GM21515 (cell line): ENCODE data around the gene ZNF579.

Experiments used
- ATAC-seq: cut with Tn5 transposase; IDR thresholded peaks from one replicate; pipeline ENCODE4 v1.9.1; 2021; ENCODE audit not compliant: unreplicated experiment

ZNF579 gene

DNA sequence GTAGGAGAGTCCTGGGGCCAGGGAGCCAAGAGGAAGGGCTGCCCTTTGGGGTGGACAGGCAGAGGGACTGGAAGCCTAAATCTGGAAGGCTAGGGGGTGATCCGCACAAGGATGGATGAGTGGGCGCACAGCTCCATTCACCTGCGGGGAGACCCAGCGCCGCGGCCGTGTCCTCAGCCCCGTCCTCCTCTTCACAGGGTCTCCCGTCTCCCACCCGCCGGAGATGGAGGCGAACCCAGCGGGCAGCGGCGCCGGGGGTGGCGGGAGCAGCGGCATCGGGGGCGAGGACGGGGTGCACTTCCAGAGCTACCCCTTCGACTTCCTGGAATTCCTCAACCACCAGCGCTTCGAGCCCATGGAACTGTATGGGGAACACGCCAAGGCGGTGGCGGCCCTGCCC is 32.7 kb upstream of the ZNF579 start:
- ATAC-seq, result no peak

- no peak for ATAC-seq
Observed at GRCh38 chr19:55611983-55612645, 31.5 kb upstream of the ZNF579 start.

DNA sequence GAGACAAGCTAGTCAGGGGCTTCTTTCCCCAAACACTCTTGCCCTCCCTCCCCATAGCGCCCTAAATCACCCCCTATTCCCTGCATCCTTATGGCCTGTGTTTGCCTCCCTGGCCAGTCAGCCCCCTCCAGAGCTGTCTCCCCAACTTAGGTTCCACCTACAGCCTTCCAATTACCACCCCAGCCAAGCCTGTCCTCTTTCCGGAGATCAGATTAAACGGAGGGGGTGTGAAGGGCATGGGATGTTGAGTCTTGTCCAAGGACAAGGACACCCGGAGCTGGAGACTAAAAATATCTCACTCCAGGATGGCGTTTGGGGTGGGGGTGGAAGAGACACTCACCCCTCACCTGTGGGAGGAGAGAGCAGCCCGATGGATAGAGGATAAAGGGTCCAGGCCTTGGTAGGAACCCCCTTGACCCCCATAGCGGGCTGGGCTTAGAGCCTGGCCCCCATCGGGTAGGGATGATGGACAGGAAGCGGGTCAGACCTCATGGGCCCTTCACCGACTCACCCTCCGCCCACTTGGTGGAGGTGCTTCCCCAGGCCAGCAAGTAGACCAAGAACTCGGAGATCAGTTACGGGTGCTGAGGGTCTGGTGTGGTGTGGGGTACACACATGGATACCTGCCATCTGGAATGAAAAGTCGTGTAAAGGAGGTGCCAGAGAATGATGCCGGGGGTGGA is 30.8 kb upstream of the ZNF579 start:
- ATAC-seq, result no peak

DNA sequence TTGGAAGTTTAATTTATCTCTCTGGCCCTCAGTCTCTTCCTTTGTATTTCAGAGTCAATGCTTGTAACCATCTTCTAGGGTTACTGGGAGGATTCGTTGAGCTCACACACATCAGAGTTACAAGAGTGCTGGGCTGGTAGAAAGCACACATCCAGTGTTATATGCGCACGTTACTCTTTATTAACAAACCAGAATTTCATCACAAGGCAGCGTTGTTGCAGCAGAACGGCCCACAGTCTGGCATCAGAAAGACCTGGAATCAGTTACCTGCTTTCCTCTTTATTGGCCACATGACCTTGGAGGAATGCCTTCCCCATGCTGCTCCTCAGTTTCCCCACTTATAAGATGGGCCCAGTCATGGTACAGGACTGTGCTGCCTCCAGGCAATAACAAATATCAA is 28.7 kb upstream of the ZNF579 start:
- ATAC-seq, result no peak

- no peak for ATAC-seq
Observed at GRCh38 chr19:55606817-55607216, 26.2 kb upstream of the ZNF579 start.

GRCh38 chr19:55606471-55606787 is 25.8 kb upstream of the ZNF579 start:
- no peak for ATAC-seq

DNA sequence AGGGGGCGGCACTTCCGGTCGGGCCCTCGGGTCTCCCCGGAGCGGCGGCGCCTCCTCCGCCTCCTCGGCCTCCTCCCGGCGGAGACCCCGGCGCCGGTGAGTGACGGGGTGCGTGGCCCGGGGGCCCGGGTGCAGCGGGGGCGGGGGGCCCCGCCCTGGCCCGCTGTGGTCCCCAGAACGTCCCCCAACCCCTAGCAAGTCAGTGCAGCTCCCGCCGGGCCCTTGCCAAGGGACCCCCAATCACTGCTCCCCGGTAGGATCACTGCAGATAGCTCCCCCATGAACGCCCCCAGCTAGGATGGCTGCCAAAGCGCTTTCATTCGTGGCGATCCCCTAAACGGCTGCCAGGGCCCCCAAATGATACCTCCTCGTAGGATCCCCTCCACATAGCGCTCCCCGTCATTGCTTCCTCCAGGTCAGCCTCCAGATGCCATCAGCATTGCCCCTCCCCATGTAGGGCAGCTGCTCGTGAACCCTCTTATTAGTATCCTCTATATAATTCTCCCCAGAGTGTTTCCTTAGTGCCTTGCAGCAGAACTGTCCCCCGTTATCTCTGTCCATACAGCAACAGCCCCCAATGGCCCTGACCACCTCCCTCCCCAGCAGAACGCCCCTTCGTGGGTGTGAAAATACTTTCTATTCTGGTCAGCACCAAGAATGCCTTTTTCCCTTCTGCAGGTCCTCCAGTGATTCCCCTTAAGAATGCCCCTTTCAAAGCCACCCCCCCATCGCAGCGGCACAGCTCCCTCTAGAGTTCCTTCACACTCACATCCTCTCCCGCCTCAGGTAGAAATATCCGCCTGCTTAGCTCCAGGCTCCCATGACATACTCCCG is 25.2 kb upstream of the ZNF579 start, which contains the start of gene ZNF865:
Gene ZNF865 (plus strand): TSS at position 11 of the 834 bp plus-strand sequence. CDS start 7,972 bp downstream, outside the sequence.
- ATAC-seq, result peak; percentile 33

DNA sequence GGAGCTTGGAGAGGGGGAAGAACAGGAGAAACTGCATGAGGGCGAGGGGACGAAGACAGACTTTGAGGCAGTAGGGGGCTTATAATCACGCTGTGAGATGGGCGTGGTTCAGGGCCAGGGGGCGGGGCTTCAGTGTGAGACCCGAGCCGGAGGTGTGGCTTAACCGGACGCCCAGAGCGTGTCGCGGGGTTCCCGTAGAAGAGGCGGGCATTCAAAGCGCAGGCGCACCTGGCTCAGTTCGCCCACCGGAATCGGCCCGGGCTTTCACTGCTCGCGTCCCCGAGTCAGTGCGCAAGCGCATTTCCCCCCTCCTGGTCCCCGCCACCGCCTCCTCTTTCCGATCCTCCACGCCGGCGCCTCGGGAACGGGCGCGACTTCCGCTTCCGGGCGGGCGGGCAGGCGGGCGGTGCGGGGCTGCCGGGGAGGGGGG is 24.6 kb upstream of the ZNF579 start:
- ATAC-seq, result peak; percentile 58

DNA sequence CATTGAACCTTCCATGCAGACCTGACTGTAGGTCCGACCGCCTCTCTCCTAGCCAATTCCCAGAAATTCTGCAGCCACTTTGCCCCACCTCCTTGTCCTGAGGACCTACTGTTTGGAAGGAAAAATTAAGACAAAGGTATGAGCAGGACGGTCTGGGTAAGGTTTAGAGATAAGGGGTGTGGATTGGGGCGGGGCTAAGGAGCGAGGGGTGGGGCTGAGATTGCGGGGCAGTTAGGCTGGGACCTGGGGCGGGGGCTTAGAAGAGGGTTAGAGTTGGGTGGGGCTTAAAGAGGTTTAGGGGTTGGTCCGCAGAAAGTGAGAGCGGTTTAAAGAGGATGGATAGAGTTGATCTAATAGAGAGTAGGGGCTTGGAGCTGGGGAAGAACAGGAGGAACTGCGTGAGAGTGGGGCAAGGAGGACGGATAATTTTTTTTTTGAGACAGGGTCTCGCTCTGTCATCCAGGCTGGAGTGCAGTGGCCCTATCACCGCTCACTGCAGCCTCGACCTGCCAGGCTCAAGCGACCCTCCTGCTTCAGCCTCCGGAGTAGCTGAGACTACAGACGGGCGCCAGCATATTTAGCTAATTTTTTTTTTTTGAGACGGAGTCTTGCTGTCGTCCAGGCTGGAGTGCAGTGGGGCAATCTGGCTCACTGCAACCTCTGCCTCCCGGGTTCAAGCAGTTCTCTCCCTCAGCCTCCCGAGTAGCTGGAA is 23.1 kb upstream of the ZNF579 start:
- no peak for ATAC-seq

GRCh38 chr19:55603115-55603514 is 22.5 kb upstream of the ZNF579 start:
- no peak for ATAC-seq

DNA sequence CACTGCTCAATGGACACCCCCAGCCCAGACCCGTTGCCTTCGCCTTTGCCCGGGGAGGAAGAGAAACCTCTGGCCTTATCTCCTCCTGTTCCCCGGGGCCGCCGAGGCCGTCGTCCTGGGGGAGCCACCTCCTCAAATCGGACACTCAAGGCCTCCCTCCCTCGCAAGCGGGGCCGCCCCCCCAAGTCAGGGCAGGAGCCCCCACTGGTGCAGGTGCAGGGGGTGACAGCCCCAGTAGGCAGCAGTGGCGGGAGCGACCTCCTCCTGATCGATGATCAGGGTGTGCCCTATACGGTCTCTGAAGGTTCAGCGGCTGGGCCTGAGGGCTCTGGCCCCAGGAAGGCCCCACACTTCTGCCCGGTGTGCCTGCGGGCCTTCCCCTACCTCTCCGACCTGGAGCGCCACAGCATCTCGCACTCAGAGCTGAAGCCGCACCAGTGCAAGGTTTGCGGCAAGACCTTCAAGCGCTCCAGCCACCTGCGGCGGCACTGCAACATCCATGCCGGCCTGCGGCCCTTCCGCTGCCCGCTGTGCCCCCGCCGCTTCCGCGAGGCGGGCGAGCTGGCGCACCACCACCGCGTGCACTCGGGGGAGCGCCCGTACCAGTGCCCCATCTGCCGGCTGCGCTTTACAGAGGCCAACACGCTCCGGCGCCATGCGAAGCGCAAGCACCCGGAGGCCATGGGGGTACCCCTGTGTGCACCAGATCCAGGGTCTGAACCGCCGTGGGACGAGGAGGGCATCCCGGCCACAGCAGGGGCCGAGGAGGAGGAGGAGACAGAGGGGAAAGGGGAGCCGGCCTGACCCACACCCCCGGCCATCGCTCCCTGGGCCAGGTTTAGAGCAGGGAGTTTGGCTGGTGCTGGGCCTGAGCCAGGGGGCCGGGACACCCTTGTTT is 21.7 kb upstream of the ZNF579 start:
- ATAC-seq, result no peak

- no peak for ATAC-seq
Observed at GRCh38 chr19:55601084-55601483, 20.4 kb upstream of the ZNF579 start.

DNA sequence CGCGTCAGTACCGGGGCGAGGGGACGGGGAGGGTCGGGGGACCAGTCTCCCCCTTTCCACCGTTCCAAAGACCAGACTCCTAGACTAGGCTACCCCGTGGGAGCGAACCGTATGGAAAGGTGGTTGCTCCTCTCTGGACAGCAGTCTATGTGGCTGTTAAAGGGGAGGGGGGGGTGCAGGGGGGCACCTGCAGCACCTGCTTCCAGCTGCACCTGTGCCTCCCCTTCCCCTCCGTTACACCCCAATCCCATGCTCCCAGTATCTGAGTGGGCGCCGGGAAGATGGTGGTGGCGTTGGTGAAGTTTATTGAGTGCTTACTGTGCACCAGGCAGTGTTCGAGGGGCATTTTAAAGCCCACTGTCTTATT is 20.0 kb upstream of the ZNF579 start:
- no peak for ATAC-seq

DNA sequence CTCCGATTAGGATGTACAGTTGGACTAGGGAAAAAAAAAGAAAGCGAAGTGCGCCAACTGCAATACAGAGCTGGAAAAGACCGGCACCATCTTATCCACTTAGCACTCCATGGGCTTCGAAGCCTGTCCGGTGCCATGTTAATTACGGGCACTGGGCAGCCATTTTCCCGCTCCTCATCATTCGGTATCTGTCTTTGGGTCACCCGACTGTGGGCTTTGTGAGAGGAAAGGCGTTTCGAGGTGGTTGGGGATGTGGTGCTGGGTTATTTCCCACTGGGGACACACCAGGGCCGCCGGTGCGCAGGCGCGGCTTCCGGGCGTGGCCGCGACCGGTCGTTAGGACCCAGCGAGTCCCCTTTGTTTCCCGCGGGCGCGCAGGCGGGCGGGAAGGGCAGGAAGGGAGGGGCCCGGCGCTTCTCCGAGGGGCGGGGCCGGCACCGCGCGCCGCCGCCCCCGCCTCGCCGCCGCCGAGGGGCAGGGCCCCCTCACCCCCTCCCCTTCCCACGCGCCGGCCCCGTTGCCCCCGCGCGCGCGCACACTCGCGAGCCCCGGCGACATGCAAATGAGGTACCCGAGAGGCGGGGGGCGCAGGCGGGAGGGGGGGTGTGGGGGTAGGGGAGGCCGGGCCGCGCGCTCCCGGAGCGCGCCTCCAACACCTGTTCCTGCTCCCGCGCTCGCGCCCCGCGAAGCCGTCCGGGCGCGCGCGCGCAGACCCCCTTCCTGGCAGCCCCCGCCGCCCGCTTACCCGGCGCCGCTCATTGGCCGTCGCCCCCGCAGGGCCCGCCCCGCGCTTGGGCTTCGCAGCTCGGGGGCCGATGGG is 19.4 kb upstream of the ZNF579 start, which contains the start of gene ZNF524:
Gene ZNF524 (plus strand): TSS at position 447 of the 820 bp plus-strand sequence. CDS start 1,825 bp downstream, outside the sequence.
- ATAC-seq, result peak; percentile 35

GRCh38 chr19:55599468-55599841 is 18.8 kb upstream of the ZNF579 start, which contains the start of gene FIZ1:
TSS of gene FIZ1 (minus strand) at chr19:55599517. CDS start at chr19:55597865, 1,652 bp downstream.
- peak; percentile 43 for ATAC-seq

DNA sequence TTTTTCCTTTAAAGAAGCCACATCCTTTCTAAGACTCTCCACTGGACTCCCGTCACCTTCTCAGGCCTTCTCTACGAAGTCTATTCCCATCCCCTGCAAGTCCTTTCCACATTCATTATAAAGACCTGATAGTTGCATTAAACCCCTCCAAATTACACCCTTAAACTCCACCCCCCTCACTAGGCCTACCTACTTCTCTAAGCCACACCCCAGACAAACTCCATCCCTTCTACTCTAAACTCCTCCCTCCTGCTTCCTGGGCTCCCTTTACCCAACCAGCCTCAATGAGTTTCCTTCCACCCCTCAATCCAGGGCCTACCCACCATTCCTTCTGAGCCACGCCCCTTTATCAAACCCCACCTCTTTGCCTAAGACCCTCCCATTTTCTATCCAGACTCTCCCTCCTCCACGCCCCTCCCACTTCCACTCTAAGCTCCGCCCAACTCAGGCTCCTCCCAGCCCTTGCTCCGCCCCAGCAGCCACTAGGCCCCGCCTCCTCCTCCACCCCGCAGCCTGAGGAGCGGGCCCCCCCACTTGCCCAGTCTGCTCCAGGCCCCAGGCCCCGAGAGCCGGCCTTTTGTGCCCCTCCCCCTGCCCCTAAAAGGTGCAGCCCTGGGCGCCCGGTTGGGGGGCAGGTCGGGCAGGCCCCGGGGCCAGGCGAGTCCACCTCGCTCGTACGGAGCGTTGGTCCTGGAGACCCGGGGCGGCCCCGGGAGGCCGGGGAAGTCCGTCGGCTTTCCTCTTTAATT is 18.2 kb upstream of the ZNF579 start:
- peak; percentile 49 for ATAC-seq

DNA sequence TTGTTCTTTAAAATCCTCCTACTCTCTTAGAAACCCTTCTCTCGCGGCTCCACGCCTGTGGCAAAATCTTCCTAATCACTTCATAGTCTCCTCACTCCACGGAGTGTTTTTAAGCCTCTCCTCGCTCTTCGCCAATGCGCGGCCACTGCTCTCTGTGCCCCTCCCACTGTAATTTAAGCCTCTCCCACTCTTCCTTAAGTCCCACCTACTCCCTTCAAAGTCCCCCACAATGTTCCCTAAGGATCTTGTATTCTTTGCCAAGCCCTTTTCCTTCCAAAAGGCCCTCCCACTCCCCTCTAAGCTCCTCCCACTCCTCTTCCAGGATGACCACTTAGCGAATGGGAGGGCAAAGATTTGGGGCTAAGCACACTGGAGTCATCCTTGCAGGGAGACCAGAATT is 17.4 kb upstream of the ZNF579 start:
- ATAC-seq, result no peak

DNA sequence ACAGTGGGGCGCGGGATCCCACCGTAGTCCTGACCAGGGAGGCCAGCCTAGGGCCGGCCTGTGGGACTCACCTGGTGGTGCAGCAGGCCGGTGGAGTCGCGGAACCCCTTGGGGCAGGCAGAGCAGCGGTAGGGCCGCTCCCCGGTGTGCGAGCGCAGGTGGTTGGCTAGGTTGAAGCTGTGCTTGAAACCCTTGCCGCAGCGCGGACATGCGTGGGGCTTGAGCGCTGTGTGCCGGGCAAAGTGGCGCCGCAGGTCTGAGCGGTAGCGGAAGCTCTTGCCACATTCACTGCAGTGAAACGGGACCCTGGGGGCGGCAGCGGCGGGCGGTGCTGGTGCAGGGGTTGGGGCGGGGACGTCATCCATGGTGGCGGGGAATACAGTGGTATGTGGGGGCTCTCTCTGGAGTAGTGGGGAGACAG is 16.9 kb upstream of the ZNF579 start:
- ATAC-seq, result no peak
